Neuronal stem cell (in vitro differentiated cells): Measurements from ENCODE around the gene PTAFR. TPM values are rescaled to one million over a fixed set of nuclear protein-coding genes. Genes with fewer than 3 reads are reported as not detected.

Experiments used
- DNase-seq: peaks from one replicate; pipeline ENCODE4 v3.0.0-alpha.2; 2013; ENCODE audit warnings: low spot score
- H2AFZ ChIP-seq: one replicate; pipeline ENCODE4 v1.6.1; 2013; ENCODE audit warnings: mild to moderate bottlenecking, low read length, inconsistent platforms
- H2AK5ac ChIP-seq: 2 replicates; pipeline ENCODE4 v1.6.1; 2013; ENCODE audit warnings: low read depth, mild to moderate bottlenecking, inconsistent platforms, low read length, moderate library complexity, mixed read lengths
- H2BK120ac ChIP-seq: 2 replicates; pipeline ENCODE4 v1.6.1; 2013; ENCODE audit warnings: low read depth, mild to moderate bottlenecking, inconsistent platforms, low read length, moderate library complexity, mixed read lengths
- H2BK12ac ChIP-seq: one replicate; pipeline ENCODE4 v1.6.1; 2013; ENCODE audit warnings: low read length, inconsistent platforms
- H2BK15ac ChIP-seq: 2 replicates; pipeline ENCODE4 v1.6.1; 2013; ENCODE audit warnings: mild to moderate bottlenecking, low read length, inconsistent platforms, mixed read lengths
- H2BK5ac ChIP-seq: one replicate; pipeline ENCODE4 v1.6.1; 2013; ENCODE audit warnings: inconsistent platforms, mild to moderate bottlenecking, low read length, moderate library complexity
- H3K14ac ChIP-seq: one replicate; pipeline ENCODE4 v1.6.1; 2013; ENCODE audit warnings: low read length, inconsistent platforms
- H3K18ac ChIP-seq: 2 replicates; pipeline ENCODE4 v1.6.1; 2013; ENCODE audit warnings: low read length, inconsistent platforms
- H3K23ac ChIP-seq: 2 replicates; pipeline ENCODE4 v1.6.1; 2013; ENCODE audit warnings: low read depth, mild to moderate bottlenecking, mixed read lengths, low read length, inconsistent platforms; ENCODE audit not compliant: poor library complexity
- H3K27ac ChIP-seq: replicated peaks from 3 replicates; pipeline ENCODE4 v1.5.1; 2013; ENCODE audit warnings: low read length, inconsistent platforms
- H3K27me3 ChIP-seq, 3 experiments: 2 replicates each; pipeline ENCODE4 v1.6.1; 2013; ENCODE audit warnings: low read length in 3 of 3, mild to moderate bottlenecking in 2 of 3, inconsistent platforms in 1 of 3, low read depth in 1 of 3, mixed read lengths in 1 of 3, moderate library complexity in 1 of 3; ENCODE audit not compliant: control insufficient read depth in 3 of 3, insufficient read depth in 3 of 3
- H3K36me3 ChIP-seq, 2 donors: replicated peaks in 1 of 2; 2 replicates each; pipeline ENCODE4 v1.6.1; 2013; ENCODE audit warnings: low read length in 2 of 2; ENCODE audit not compliant: control insufficient read depth in 2 of 2, insufficient read depth in 2 of 2
- H3K4ac ChIP-seq: 2 replicates; pipeline ENCODE4 v1.6.1; 2013; ENCODE audit warnings: inconsistent platforms, mild to moderate bottlenecking, low read length, moderate library complexity
- H3K4me1 ChIP-seq, 2 donors: 1 replicate in 1 of 2; 2 replicates in 1 of 2; pipeline ENCODE4 v1.6.1; 2013; ENCODE audit warnings: low read length in 2 of 2, low read depth in 1 of 2; ENCODE audit not compliant: control insufficient read depth in 2 of 2, insufficient read depth in 1 of 2
- H3K4me2 ChIP-seq: one replicate; pipeline ENCODE4 v1.6.1; 2013; ENCODE audit warnings: mild to moderate bottlenecking, low read length, inconsistent platforms; ENCODE audit not compliant: insufficient read depth, poor library complexity, severe bottlenecking
- H3K4me3 ChIP-seq, 2 donors: 2 replicates each; pipeline ENCODE4 v1.5.1; 2013; ENCODE audit warnings: low read length in 2 of 2, mild to moderate bottlenecking in 2 of 2, inconsistent platforms in 1 of 2, moderate library complexity in 1 of 2
- H3K79me1 ChIP-seq: one replicate; pipeline ENCODE4 v1.6.1; 2013; ENCODE audit warnings: low read depth, mild to moderate bottlenecking, inconsistent platforms, low read length, moderate library complexity
- H3K9ac ChIP-seq: one replicate; pipeline ENCODE4 v1.6.1; 2013; ENCODE audit warnings: mild to moderate bottlenecking, low read depth, low read length, inconsistent platforms; ENCODE audit not compliant: poor library complexity
- H3K9me3 ChIP-seq, 2 donors: replicated peaks in 1 of 2; 2 replicates each; pipeline versions ENCODE3 to v1.6.1; 2013; ENCODE audit warnings: low read length in 2 of 2, mild to moderate bottlenecking in 2 of 2, inconsistent platforms in 1 of 2, low read depth in 1 of 2, mixed read lengths in 1 of 2, moderate library complexity in 1 of 2; ENCODE audit not compliant: control insufficient read depth in 2 of 2, insufficient read depth in 1 of 2
- H4K8ac ChIP-seq: one replicate; pipeline ENCODE4 v1.6.1; 2013; ENCODE audit warnings: low read depth, mild to moderate bottlenecking, inconsistent platforms, low read length, moderate library complexity
- H4K91ac ChIP-seq: one replicate; pipeline ENCODE4 v1.6.1; 2013; ENCODE audit warnings: low read length, low read depth, mild to moderate bottlenecking, inconsistent platforms; ENCODE audit not compliant: poor library complexity
- WGBS, 2 donors: extraction: QIAGEN DNeasy Blood & Tissue Kit; methylation state at CpG; one replicate each; pipeline ENCODE4 v1.1.7; 2013; ENCODE audit warnings: missing lambda C conversion rate in 2 of 2, mixed read lengths in 1 of 2; ENCODE audit not compliant: insufficient read length in 2 of 2, insufficient replicate concordance in 1 of 2; ENCODE audit errors: extremely low coverage in 2 of 2; 5-methylcytosine and 5-hydroxymethylcytosine counted together
- small RNA-seq: library from polyadenylated mRNA; stranded (forward); fragments of <200 nt; extraction: miRNeasy Mini kit (QIAGEN cat#:217004); gene quantifications from one replicate; pipeline ENCODE3, GENCODE V24; 2013; ENCODE audit not compliant: insufficient read depth

PTAFR gene

DNA sequence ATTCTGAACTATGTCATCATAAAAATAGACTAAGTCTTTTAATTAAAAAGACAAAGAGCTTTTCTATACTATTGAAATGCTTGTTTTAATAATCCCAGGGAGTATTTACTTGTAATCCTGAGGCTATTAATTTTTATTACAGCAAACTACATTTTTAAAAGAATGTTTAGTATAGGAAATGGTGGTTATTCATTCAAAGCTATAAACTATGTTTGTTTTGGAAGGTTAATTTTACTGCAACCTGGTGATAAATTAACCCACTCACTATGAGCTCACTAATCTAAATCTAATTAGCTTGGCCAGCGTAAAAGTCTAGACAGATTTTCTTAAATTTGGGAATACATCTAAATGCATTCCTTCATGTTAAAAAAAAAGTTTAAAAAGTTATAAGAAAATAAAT is 74.3 kb downstream of the PTAFR start:
- Histone ChIP-seq H4K8ac (no peak overlapping the region), H3K79me1 (no peaks in the 10 kb centered on the region), H2BK120ac (no peak overlapping the region), H2AFZ (no peak overlapping the region), H3K4me3 (no peak overlapping the region), H3K4ac (no peak overlapping the region), H3K18ac (no peak overlapping the region), H3K9me3 (no peaks in the 10 kb centered on the region), H2AK5ac (no peak overlapping the region), H3K14ac (no peak overlapping the region), H2BK15ac (no peak overlapping the region), H3K4me2 (no peak overlapping the region), H3K4me1 (no peaks in the 10 kb centered on the region), H3K27ac (no peak overlapping the region), H2BK5ac (no peak overlapping the region), H3K36me3 (no peaks in the 10 kb centered on the region), H3K9ac (no peak overlapping the region), H3K27me3 (no peaks in the 10 kb centered on the region), H3K23ac (no peak overlapping the region), H4K91ac (no peak overlapping the region), H2BK12ac (no peak overlapping the region)
- WGBS, 2 donors, result no CpG with 5 or more reads among the region's 1 CpG
- DNase-seq, result no peak

GRCh38 chr1:28099050-28099769 is 77.3 kb downstream of the PTAFR start:
- H3K27me3 ChIP-seq, result no peaks in the 10 kb centered on the region
- no peak for DNase-seq
- no peak overlapping the region for H3K18ac ChIP-seq
- no peaks in the 10 kb centered on the region for H3K4me1 ChIP-seq
- no peaks in the 10 kb centered on the region for H3K36me3 ChIP-seq
- H4K91ac ChIP-seq, result no peak overlapping the region
- no peak overlapping the region for H4K8ac ChIP-seq
- no peak overlapping the region for H3K4me2 ChIP-seq
- H2BK120ac ChIP-seq, result no peak overlapping the region
- no peak overlapping the region for H2BK12ac ChIP-seq
- H3K23ac ChIP-seq, result no peak overlapping the region
- H3K4me3 ChIP-seq, result no peak overlapping the region
- no peak overlapping the region for H2AK5ac ChIP-seq
- H3K27ac ChIP-seq, result no peak overlapping the region
- no peak overlapping the region for H2BK15ac ChIP-seq
- H2BK5ac ChIP-seq, result no peak overlapping the region
- H3K9ac ChIP-seq, result no peak overlapping the region
- no peaks in the 10 kb centered on the region for H3K79me1 ChIP-seq
- H3K9me3 ChIP-seq, result no peaks in the 10 kb centered on the region
- H3K4ac ChIP-seq, result no peak overlapping the region
- no peak overlapping the region for H3K14ac ChIP-seq
- no peak overlapping the region for H2AFZ ChIP-seq
- WGBS, 2 donors, result no CpG with 5 or more reads among the region's 5 CpGs

Small RNA genes lying within 50 kb of the gene (small RNA-seq; reads per million reads assigned to genes)
- not detected for gene RNU6-176P
